Mammary epithelial cell (primary cell): ENCODE measurements around the gene ABCA12.

Experiments used
- EZH2 ChIP-seq: IDR thresholded peaks from 2 replicates; pipeline ENCODE4 v1.6.1; 2012; ENCODE audit warnings: low read length, inconsistent platforms, borderline replicate concordance
- TF ChIP-seq, protein P1 (sequence below), 2 donors: IDR thresholded peaks in 1 of 2; conservative IDR thresholded peaks in 1 of 2; 2 replicates each; pipeline ENCODE4 v1.5.1; 2011 to 2012; ENCODE audit warnings: inconsistent platforms in 2 of 2, low read length in 2 of 2, mild to moderate bottlenecking in 2 of 2, control low read depth in 1 of 2, low read depth in 1 of 2; ENCODE audit not compliant: insufficient read depth in 1 of 2; ENCODE audit errors: extremely low read depth in 1 of 2

DNA sequence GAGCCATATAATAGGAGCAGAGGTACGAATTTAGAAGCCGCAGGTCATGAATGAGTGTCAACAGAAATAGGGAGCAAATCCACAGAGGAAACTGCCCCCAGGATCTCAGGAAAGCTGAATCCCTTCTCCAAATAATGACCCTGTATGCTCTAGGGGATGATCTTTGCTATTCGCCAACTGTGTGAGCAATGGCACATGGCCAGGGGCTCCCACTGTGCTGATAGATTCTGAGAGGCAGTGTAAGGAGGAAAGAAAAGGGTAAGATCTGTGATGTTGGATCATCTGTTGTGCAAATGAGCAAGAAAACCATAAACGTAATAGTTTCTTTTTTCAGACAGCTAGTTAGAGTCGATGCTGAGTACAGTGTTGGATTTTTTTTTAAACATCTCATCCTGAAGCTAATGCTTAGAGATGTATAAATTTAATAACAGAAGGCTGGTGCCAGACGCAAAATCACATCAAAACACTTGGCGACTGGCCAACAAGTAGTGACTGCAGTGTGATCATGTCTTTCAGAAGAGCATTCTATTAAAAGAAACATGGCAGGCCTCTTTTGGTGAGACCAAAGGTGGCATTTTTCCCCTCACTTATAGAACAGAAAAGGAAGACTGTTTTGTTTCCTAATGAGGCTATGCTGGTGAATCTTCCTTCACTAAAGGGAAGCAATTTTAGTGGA, 77.4 kb downstream of the ABCA12 start:
- TF ChIP-seq, protein P1, sequence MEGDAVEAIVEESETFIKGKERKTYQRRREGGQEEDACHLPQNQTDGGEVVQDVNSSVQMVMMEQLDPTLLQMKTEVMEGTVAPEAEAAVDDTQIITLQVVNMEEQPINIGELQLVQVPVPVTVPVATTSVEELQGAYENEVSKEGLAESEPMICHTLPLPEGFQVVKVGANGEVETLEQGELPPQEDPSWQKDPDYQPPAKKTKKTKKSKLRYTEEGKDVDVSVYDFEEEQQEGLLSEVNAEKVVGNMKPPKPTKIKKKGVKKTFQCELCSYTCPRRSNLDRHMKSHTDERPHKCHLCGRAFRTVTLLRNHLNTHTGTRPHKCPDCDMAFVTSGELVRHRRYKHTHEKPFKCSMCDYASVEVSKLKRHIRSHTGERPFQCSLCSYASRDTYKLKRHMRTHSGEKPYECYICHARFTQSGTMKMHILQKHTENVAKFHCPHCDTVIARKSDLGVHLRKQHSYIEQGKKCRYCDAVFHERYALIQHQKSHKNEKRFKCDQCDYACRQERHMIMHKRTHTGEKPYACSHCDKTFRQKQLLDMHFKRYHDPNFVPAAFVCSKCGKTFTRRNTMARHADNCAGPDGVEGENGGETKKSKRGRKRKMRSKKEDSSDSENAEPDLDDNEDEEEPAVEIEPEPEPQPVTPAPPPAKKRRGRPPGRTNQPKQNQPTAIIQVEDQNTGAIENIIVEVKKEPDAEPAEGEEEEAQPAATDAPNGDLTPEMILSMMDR (conservative IDR thresholded peaks at IDR 0.05 in 1 of 2, IDR thresholded peaks at IDR 0.05 in 1 of 2; ENCODE audit: extremely low read depth in 1 of 2, insufficient read depth in 1 of 2, low read depth in 1 of 2, low read length in 2 of 2), result no peak
- no peak for TF ChIP-seq EZH2
